ENCODE data around the gene SERP1.
"Not testable (repeated sequence)": the region's sequence is repeated elsewhere in the genome, so short reads cannot be mapped to it uniquely, and the experiment has no call there.

The SERP1 gene

GRCh38 chr3:150538324-150539208 is 7.7 kb downstream of the SERP1 start:
- no peak for DNase-seq

GRCh38 chr3:150535204-150535603 is 11.1 kb downstream of the SERP1 start:
- no peak for DNase-seq

GRCh38 chr3:150531775-150532174 is 14.5 kb downstream of the SERP1 start:
- DNase-seq, result no peak

- DNase-seq, result no peak
Measured at GRCh38 chr3:150528354-150528797, 17.9 kb downstream of the SERP1 start.

GRCh38 chr3:150527464-150528255 is 18.6 kb downstream of the SERP1 start:
- DNase-seq, result no peak

- no peak for DNase-seq
Measured at GRCh38 chr3:150523538-150523937, 22.8 kb downstream of the SERP1 start.

- no peak for DNase-seq
Measured at GRCh38 chr3:150521463-150521862, 24.8 kb downstream of the SERP1 start.

- no peak for DNase-seq
Measured at GRCh38 chr3:150520408-150520807, 25.9 kb downstream of the SERP1 start.

GRCh38 chr3:150519026-150519425 is 27.3 kb downstream of the SERP1 start:
- no peak for DNase-seq

- no peak for DNase-seq
Measured at GRCh38 chr3:150515210-150515609, 31.1 kb downstream of the SERP1 start.

- no peak for DNase-seq
Measured at GRCh38 chr3:150511122-150511821, 35.0 kb downstream of the SERP1 start.

- no peak for DNase-seq
Measured at GRCh38 chr3:150509780-150510179, 36.5 kb downstream of the SERP1 start.

GRCh38 chr3:150508401-150508800 is 37.9 kb downstream of the SERP1 start:
- no peak for DNase-seq

GRCh38 chr3:150504483-150504882 is 41.8 kb downstream of the SERP1 start:
- no peak for DNase-seq

GRCh38 chr3:150503402-150504099 is 42.7 kb downstream of the SERP1 start:
- DNase-seq, result no peak

GRCh38 chr3:150500960-150501359 is 45.3 kb downstream of the SERP1 start:
- not testable (repeated sequence) for DNase-seq

- DNase-seq, result no peak
Measured at GRCh38 chr3:150497956-150498355, 48.3 kb downstream of the SERP1 start.

GRCh38 chr3:150495563-150496168 is 50.6 kb downstream of the SERP1 start:
- DNase-seq, result peak; percentile 36

GRCh38 chr3:150495149-150495548 is 51.1 kb downstream of the SERP1 start:
- no peak for DNase-seq

- no peak for DNase-seq
Measured at GRCh38 chr3:150494411-150494977, 51.8 kb downstream of the SERP1 start.
